Right atrium auricular region (tissue), 2 donors: ENCODE data around the gene CREB5. TPM values are rescaled to one million over a fixed set of nuclear protein-coding genes. Genes with fewer than 3 reads are reported as not detected.

Experiments used
- DNase-seq: peaks from one replicate; pipeline ENCODE4 v3.0.0-alpha.2; 2019; ENCODE audit warnings: low spot score
- H3K27ac ChIP-seq, 2 donors: fragments of 200-600 bp; sonication (generic); 1 replicate in 1 of 2; 2 replicates in 1 of 2; pipeline ENCODE4 v1.5.1; 2016 to 2019
- H3K27me3 ChIP-seq, 2 donors: fragments of 200-600 bp; sonication (generic); one replicate each; pipeline versions ENCODE4 v1.5.1 to v1.6.0; 2017 to 2019
- H3K36me3 ChIP-seq: fragments of 200-600 bp; sonication (generic); one replicate; pipeline ENCODE4 v1.5.1; 2016
- H3K4me1 ChIP-seq, 2 donors: fragments of 200-600 bp; sonication (generic); one replicate each; pipeline versions ENCODE4 v1.5.1 to v1.6.0; 2017 to 2019
- H3K4me3 ChIP-seq, 2 donors: fragments of 200-600 bp; sonication (generic); 1 replicate in 1 of 2; 2 replicates in 1 of 2; pipeline ENCODE4 v1.5.1; 2017 to 2019; ENCODE audit warnings: mild to moderate bottlenecking in 1 of 2, moderate library complexity in 1 of 2
- H3K9me3 ChIP-seq, 2 donors: fragments of 200-600 bp; sonication (generic); one replicate each; pipeline ENCODE4 v1.5.1; 2019
- total RNA-seq, 2 donors: library from RNA; depleted of rRNA; stranded (reverse); fragments of >200 nt; gene quantifications; one replicate each; pipeline ENCODE4 v1.1.0, GENCODE V29; 2016
- TF ChIP-seq, protein P1 (sequence below), 2 donors: fragments of 200-600 bp; sonication (generic); IDR thresholded peaks; one replicate each; pipeline ENCODE4 v1.5.1; 2019; ENCODE audit warnings: antibody characterized with exemption in 2 of 2

CREB5 gene
- total RNA-seq, 2 donors from 2014 or later: 10.5 to 20.8 TPM

DNA sequence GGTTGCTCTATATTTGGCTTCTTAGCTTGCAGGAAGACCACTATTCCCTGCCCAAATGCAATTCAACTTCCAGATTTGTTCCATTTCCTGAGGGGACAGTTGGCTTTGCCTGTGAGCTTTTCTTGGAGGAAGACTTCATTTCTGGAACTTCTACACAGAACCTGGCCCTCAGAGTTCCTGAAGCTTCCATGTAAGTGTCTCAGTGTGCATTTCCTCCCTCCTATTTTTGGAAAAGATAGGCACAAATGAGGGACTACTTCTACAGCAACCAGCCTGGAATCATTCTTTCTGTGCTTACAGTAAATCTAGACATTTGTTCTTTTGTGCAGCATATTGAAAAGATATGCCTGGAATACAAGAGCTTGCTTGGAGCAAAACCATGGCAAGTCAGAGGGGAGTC is 164.3 kb downstream of the CREB5 start:
- TF ChIP-seq, protein P1, sequence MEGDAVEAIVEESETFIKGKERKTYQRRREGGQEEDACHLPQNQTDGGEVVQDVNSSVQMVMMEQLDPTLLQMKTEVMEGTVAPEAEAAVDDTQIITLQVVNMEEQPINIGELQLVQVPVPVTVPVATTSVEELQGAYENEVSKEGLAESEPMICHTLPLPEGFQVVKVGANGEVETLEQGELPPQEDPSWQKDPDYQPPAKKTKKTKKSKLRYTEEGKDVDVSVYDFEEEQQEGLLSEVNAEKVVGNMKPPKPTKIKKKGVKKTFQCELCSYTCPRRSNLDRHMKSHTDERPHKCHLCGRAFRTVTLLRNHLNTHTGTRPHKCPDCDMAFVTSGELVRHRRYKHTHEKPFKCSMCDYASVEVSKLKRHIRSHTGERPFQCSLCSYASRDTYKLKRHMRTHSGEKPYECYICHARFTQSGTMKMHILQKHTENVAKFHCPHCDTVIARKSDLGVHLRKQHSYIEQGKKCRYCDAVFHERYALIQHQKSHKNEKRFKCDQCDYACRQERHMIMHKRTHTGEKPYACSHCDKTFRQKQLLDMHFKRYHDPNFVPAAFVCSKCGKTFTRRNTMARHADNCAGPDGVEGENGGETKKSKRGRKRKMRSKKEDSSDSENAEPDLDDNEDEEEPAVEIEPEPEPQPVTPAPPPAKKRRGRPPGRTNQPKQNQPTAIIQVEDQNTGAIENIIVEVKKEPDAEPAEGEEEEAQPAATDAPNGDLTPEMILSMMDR (IDR thresholded peaks at IDR 0.05): no peak
- Histone ChIP-seq H3K36me3 (no peaks in the 10 kb centered on the region), H3K27me3 (no peaks in the 10 kb centered on the region), H3K9me3 (no peaks in the 10 kb centered on the region), H3K4me1 (peaks cover 0 to 11% of the 10 kb centered on the region in 2 donors), H3K27ac (no peak overlapping the region), H3K4me3 (no peak overlapping the region)
- no peak for DNase-seq

DNA sequence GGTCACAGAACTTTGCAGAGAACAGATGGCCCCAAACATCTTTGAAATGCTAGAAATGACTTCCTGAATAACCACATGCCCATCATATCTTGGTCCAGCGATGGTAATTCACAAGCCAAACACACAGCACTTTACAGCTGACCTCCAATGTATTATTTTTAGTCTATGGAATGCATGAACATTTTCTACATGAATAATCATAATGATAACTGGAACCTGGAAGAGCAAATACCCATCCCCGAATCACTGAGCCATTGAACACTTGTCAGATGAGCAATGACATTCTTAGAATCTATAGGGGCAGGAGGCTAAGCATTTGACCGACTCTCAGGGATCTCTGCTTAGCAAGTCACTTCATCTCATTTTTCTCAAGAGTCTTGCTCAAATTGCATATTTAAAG is 167.3 kb downstream of the CREB5 start:
- no peaks in the 10 kb centered on the region for H3K27me3 ChIP-seq
- TF ChIP-seq, protein P1 (IDR thresholded peaks at IDR 0.05): no peak
- no peaks in the 10 kb centered on the region for H3K36me3 ChIP-seq
- no peaks in the 10 kb centered on the region for H3K9me3 ChIP-seq
- H3K4me3 ChIP-seq: no peak overlapping the region
- H3K27ac ChIP-seq: no peak overlapping the region
- DNase-seq: no peak
- no peaks in the 10 kb centered on the region for H3K4me1 ChIP-seq

DNA sequence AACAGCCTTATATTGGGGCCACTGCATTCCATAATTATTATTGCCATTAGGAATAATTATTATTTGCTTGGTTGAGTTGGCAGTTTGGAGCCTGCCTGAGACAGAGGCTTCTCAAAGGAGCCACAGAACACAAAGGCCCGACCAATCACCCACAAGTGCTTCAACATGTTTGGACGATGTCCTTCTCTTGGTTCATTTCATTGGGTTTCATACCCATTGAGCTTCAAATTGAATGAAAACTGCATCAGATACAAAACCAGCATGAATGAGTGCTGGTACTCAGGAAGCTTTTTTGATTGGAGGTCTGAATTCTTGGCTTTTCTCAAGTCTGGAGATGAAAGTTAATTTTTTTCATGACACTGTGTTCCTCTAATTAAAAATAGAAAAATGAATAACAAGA is 168.3 kb downstream of the CREB5 start:
- Histone ChIP-seq H3K4me1 (no peaks in the 10 kb centered on the region), H3K27me3 (no peaks in the 10 kb centered on the region), H3K4me3 (no peak overlapping the region), H3K27ac (no peak overlapping the region), H3K36me3 (no peaks in the 10 kb centered on the region), H3K9me3 (no peaks in the 10 kb centered on the region)
- TF ChIP-seq, protein P1 (IDR thresholded peaks at IDR 0.05): no peak
- DNase-seq: no peak

DNA sequence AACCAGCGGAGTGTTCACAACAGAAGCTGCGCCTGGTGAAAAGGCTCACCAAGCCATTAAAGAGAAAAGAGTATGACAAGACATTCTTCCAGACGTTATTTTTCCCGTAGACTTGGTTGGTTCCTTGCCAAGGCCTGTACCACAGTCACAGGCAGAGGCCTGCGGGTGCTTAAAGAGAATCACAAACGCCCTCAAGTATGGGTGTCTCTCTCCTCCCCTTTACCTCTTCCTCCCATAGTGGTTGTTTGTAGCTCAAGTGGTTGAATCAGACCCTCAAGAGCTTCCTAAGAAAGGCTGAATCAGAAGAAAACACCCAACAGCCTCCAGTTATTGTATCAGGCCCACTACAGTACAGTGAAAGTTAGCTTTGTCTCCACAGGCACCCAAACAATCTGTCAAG is 169.0 kb downstream of the CREB5 start:
- H3K4me3 ChIP-seq: no peak overlapping the region
- TF ChIP-seq, protein P1 (IDR thresholded peaks at IDR 0.05): no peak
- no peaks in the 10 kb centered on the region for H3K27me3 ChIP-seq
- H3K27ac ChIP-seq: no peak overlapping the region
- no peaks in the 10 kb centered on the region for H3K9me3 ChIP-seq
- DNase-seq: no peak
- H3K4me1 ChIP-seq: no peaks in the 10 kb centered on the region
- H3K36me3 ChIP-seq: no peaks in the 10 kb centered on the region

DNA sequence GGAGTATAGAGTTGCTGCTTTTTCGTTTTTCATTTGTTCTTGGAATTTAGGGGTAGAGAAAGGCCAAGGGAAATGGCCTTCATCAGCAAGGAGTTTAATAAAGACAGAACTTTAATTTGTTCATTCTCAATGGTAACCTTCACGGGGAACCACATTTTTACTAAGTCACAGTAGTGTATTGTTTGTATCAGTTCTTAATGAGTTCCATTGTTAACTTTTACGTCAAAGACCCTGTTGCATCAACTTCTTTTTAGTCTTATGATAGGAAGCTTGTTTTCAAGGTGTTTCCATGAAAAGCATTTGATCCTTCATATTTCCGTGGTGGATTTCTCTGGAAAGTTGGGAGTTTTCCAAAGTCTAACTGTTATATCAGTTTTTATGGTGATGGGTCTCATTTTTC is 169.9 kb downstream of the CREB5 start:
- no peak overlapping the region for H3K4me3 ChIP-seq
- TF ChIP-seq, protein P1 (IDR thresholded peaks at IDR 0.05): no peak
- DNase-seq: no peak
- no peaks in the 10 kb centered on the region for H3K9me3 ChIP-seq
- no peak overlapping the region for H3K27ac ChIP-seq
- no peaks in the 10 kb centered on the region for H3K27me3 ChIP-seq
- no peaks in the 10 kb centered on the region for H3K36me3 ChIP-seq
- no peaks in the 10 kb centered on the region for H3K4me1 ChIP-seq

DNA sequence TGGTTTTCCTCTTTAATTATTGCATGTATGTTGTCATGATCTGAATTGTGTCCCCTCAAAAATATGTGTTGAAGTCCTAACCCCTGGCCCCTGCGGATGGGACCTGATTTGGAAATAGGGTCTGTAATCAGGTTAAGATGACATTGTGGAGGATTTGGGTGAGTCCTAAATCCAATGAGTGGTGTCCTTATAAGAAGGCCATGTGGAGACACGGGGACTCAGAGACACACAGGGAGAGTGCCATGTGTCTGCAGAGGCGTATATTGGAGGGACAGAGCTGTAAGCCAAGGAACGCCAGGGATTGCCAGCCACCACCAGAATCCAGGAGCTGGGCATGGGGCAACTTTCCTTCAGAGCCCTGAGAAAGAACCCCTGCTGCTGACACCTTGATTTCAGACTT is 171.9 kb downstream of the CREB5 start:
- Histone ChIP-seq H3K27ac (no peak overlapping the region), H3K4me3 (no peak overlapping the region), H3K4me1 (no peaks in the 10 kb centered on the region), H3K27me3 (no peaks in the 10 kb centered on the region), H3K9me3 (no peaks in the 10 kb centered on the region), H3K36me3 (no peaks in the 10 kb centered on the region)
- TF ChIP-seq, protein P1 (IDR thresholded peaks at IDR 0.05): no peak
- DNase-seq: no peak
